GM20000 (cell line): ENCODE measurements around the gene SYNE2.

Experiments
- DNase-seq: peaks from one replicate; pipeline ENCODE4 v3.0.0; 2012; ENCODE audit warnings: low spot score
- TF ChIP-seq, protein P1 (sequence below): IDR thresholded peaks from 2 replicates; pipeline ENCODE4 v1.5.1; 2012; ENCODE audit warnings: mild to moderate bottlenecking, control low read depth; ENCODE audit errors: extremely low read depth, missing control alignments

The SYNE2 gene

DNA sequence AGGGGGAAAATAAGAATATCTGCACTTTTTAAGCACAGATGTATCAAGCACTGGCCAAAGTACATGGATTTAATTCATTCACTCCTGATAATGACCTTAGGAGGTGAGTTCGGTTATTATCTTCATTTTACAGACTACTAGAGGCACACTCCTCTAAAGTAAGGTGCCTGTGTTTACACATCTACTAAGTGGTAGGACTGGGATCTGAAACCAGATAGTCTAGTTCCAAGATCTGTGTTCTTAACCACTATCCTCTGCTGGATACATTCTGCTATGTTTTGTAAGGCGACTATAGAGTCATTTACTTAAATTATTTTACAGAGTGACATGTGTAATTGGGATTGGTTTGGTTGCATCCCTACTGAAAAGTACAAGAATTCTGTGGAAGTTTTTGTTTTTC is 266.1 kb downstream of the SYNE2 start:
- TF ChIP-seq, protein P1, sequence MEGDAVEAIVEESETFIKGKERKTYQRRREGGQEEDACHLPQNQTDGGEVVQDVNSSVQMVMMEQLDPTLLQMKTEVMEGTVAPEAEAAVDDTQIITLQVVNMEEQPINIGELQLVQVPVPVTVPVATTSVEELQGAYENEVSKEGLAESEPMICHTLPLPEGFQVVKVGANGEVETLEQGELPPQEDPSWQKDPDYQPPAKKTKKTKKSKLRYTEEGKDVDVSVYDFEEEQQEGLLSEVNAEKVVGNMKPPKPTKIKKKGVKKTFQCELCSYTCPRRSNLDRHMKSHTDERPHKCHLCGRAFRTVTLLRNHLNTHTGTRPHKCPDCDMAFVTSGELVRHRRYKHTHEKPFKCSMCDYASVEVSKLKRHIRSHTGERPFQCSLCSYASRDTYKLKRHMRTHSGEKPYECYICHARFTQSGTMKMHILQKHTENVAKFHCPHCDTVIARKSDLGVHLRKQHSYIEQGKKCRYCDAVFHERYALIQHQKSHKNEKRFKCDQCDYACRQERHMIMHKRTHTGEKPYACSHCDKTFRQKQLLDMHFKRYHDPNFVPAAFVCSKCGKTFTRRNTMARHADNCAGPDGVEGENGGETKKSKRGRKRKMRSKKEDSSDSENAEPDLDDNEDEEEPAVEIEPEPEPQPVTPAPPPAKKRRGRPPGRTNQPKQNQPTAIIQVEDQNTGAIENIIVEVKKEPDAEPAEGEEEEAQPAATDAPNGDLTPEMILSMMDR, result no peak

GRCh38 chr14:64119500-64119899 is 266.7 kb downstream of the SYNE2 start:
- DNase-seq, result no peak
- TF ChIP-seq, protein P1, result no peak

More for the DNA sequence above, 266.1 kb downstream of the SYNE2 start:
- DNase-seq, result no peak

- no peak for DNase-seq
- TF ChIP-seq, protein P1, result no peak
These were observed 267.2 kb downstream of the SYNE2 start for GRCh38 chr14:64119980-64120379.

DNA sequence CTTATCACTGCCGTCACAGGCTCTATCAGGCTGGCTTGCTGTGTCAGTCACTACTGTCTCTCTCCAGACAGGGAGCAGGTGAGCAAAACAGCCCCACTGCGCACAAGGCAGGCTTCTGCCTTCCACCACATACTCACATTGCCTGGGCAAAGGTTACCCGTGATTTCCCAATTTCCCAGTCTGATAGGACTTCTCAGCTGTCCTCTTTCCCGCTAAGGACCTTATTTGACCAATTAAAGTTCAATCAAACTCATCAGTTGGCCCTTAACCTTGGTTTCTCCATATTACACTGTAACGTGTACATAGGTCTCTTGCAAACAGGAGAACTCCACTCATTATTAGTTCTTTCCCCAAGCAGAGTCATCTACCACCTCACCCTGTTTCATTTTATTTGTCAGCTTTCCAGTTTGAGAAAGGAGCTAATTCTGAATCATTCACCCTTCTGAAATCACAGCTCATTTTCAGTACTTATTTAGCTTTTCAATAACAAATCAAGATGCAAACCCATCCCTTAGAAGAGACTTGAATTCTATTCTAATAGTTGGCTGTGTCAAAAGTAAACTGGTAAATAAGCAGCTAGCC is 270.5 kb downstream of the SYNE2 start:
- TF ChIP-seq, protein P1, result no peak
- DNase-seq, result no peak

- TF ChIP-seq, protein P1, result no peak
- DNase-seq, result no peak
These were observed 272.5 kb downstream of the SYNE2 start for GRCh38 chr14:64125270-64125669.

- no peak for DNase-seq
- TF ChIP-seq, protein P1, result no peak
These were observed 273.7 kb downstream of the SYNE2 start for GRCh38 chr14:64126548-64126947.

DNA sequence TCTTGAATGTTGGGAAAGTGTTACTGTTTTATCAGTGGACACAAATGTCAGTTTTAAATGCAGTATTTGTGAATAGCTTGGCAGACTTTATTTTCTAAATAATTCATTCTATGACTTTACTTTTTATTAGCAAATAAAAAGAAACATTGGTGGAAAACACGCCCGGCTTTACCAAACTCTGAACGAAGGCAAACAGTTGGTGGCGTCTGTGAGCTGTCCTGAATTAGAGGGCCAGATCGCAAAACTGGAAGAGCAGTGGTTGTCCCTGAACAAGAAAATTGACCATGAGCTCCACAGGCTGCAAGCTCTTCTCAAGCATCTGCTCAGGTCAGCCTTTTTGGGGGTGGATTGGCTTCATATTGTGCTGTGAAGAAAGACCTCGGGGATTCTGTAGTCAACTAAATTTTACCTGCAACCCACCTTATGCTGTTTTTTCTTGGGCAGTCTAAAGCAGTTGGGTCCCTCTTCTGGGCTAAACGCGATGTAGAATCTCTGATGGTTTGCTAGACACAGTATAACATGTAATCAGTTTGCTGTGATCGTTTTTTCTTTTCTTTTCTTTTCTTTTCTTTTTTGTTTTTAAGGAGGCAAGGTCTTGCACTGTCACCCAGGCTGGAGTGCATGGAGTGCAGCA is 285.0 kb downstream of the SYNE2 start:
- TF ChIP-seq, protein P1, result no peak
- DNase-seq, result peak; percentile 14
